SK-N-SH treated with all-trans-retinoic acid at 6 μM for 48 hours (cell line): ENCODE measurements around the gene DTX4.

Experiments used
- PPARA ChIP-seq: fragments of 250-450 bp; sonication (Bioruptor Pico); IDR thresholded peaks from 2 replicates; pipeline ENCODE4 v1.5.0; 2020; ENCODE audit warnings: mild to moderate bottlenecking, borderline replicate concordance
- ZNF8 ChIP-seq: fragments of 450-650 bp; formaldehyde crosslinking; IDR thresholded peaks from 2 replicates; pipeline ENCODE4 v1.5.0; 2020; ENCODE audit warnings: mild to moderate bottlenecking, moderate library complexity

- TF ChIP-seq PPARA (CRISPR knock-in tag), result no peak
- no peak for TF ChIP-seq ZNF8
Measured at GRCh38 chr11:59254286-59254685, 82.4 kb downstream of the DTX4 start.
